Right lobe of liver (tissue), 4 donors: ENCODE measurements around the gene ZCCHC7.

Experiments
- CTCF ChIP-seq, 4 donors: fragments of 200-600 bp in 3 of 4; fragments of 450-650 bp in 1 of 4; IDR thresholded peaks; one replicate each; pipeline versions ENCODE4 v1.5.1 to v1.8.0; 2016 to 2022; ENCODE audit warnings: antibody characterized with exemption in 4 of 4, mild to moderate bottlenecking in 2 of 4
- POLR2A ChIP-seq: fragments of 450-650 bp; IDR thresholded peaks from one replicate; pipeline ENCODE4 v1.6.1; 2017; ENCODE audit warnings: antibody characterized with exemption, mild to moderate bottlenecking
- donor health status: DM: no; HTN: no; CAD: no.
- donor health status: DM: no; HTN: no; CAD: no.
- donor health status: DM: no; HTN: yes; CAD: no.

GRCh38 chr9:37191403-37192089 lies 71.2 kb downstream of the ZCCHC7 start:
- TF ChIP-seq CTCF (IDR thresholded peaks at IDR 0.05) (no peak), POLR2A (no peak)
